ENCODE measurements around the gene SCARB1. TPM values are rescaled to one million over a fixed set of nuclear protein-coding genes. Genes with fewer than 3 reads are reported as not detected.

SCARB1 gene
- total RNA-seq, 1 experiment from 2014 or later, result 68.3 TPM

DNA sequence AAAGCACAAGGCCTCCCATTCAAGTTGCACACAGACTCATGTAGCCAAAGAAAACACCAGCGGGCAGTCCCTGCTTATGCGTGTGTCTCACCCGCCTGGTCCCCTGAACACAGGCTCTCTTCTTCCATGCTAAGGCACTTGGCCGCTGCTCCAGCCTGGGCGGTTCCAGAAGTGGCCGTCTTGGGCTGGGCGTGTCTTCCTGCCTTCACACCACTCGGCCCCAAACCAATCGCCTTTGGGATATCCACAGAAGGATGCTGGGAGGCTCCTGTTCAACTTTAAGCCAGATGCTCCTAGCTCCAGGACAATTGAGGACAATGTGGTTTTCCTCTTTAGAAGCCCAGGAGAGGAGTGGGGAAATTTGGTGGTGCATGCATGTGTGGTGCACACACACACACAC is 2.2 kb downstream of the SCARB1 start (continued):
- TF ChIP-seq, protein P1, sequence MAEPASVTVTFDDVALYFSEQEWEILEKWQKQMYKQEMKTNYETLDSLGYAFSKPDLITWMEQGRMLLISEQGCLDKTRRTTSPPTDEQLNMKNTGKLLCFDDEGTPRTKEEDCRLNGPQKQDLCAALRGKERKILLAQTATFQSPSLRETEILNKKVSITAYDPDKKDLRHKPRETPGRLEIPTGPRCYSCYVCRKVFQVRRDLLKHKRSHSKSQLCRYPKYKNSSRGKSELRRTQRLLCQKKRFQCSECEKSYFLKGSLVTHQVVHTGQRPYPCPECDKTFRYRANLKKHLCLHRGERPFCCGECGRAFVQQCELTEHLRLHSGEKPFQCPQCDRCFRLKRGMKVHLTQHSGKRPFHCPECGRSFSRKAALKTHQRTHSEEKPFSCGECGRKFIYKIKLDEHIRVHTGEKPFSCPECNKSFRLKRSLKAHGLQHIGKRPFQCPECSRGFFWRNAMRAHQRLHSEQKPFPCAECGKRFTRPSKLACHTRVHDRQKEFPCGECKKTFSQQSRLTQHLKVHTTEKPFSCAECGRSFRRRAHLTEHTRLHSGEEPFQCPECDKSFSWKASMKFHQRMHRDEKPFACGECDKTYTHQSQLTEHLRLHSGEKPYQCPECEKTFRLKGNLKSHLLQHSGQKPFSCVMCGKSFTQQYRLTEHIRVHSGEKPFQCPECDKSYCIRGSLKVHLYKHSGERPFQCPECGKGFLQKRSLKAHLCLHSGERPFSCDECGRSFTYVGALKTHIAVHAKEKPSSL (CRISPR knock-in tag; conservative IDR thresholded peaks at IDR 0.05), result no peak
- TF ChIP-seq, protein P2, sequence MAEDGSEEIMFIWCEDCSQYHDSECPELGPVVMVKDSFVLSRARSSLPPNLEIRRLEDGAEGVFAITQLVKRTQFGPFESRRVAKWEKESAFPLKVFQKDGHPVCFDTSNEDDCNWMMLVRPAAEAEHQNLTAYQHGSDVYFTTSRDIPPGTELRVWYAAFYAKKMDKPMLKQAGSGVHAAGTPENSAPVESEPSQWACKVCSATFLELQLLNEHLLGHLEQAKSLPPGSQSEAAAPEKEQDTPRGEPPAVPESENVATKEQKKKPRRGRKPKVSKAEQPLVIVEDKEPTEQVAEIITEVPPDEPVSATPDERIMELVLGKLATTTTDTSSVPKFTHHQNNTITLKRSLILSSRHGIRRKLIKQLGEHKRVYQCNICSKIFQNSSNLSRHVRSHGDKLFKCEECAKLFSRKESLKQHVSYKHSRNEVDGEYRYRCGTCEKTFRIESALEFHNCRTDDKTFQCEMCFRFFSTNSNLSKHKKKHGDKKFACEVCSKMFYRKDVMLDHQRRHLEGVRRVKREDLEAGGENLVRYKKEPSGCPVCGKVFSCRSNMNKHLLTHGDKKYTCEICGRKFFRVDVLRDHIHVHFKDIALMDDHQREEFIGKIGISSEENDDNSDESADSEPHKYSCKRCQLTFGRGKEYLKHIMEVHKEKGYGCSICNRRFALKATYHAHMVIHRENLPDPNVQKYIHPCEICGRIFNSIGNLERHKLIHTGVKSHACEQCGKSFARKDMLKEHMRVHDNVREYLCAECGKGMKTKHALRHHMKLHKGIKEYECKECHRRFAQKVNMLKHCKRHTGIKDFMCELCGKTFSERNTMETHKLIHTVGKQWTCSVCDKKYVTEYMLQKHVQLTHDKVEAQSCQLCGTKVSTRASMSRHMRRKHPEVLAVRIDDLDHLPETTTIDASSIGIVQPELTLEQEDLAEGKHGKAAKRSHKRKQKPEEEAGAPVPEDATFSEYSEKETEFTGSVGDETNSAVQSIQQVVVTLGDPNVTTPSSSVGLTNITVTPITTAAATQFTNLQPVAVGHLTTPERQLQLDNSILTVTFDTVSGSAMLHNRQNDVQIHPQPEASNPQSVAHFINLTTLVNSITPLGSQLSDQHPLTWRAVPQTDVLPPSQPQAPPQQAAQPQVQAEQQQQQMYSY (CRISPR knock-in tag; IDR thresholded peaks at IDR 0.05), result no peak
- no peak for TF ChIP-seq NR2C2 (CRISPR knock-in tag; IDR thresholded peaks at IDR 0.05)
- TF ChIP-seq ATF1 (CRISPR knock-in tag; IDR thresholded peaks at IDR 0.05), result no peak
- TF ChIP-seq, protein P3, sequence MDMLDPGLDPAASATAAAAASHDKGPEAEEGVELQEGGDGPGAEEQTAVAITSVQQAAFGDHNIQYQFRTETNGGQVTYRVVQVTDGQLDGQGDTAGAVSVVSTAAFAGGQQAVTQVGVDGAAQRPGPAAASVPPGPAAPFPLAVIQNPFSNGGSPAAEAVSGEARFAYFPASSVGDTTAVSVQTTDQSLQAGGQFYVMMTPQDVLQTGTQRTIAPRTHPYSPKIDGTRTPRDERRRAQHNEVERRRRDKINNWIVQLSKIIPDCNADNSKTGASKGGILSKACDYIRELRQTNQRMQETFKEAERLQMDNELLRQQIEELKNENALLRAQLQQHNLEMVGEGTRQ (CRISPR knock-in tag; IDR thresholded peaks at IDR 0.05), result no peak
- TF ChIP-seq TEAD1 (CRISPR knock-in tag; IDR thresholded peaks at IDR 0.05), result no peak
- TF ChIP-seq, protein P4, sequence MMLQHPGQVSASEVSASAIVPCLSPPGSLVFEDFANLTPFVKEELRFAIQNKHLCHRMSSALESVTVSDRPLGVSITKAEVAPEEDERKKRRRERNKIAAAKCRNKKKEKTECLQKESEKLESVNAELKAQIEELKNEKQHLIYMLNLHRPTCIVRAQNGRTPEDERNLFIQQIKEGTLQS (CRISPR knock-in tag; conservative IDR thresholded peaks at IDR 0.05), result no peak
- TF ChIP-seq GRHL2 (CRISPR knock-in tag; IDR thresholded peaks at IDR 0.05; ENCODE audit: insufficient replicate concordance, severe bottlenecking), result no peak
- no peak for TF ChIP-seq CREB1 (CRISPR knock-in tag; IDR thresholded peaks at IDR 0.05)
- TF ChIP-seq FOXK1 (CRISPR knock-in tag; IDR thresholded peaks at IDR 0.05), result no peak
- no peak for TF ChIP-seq KAT7 (CRISPR knock-in tag; IDR thresholded peaks at IDR 0.05; ENCODE audit: borderline replicate concordance)
- TF ChIP-seq, protein P5, sequence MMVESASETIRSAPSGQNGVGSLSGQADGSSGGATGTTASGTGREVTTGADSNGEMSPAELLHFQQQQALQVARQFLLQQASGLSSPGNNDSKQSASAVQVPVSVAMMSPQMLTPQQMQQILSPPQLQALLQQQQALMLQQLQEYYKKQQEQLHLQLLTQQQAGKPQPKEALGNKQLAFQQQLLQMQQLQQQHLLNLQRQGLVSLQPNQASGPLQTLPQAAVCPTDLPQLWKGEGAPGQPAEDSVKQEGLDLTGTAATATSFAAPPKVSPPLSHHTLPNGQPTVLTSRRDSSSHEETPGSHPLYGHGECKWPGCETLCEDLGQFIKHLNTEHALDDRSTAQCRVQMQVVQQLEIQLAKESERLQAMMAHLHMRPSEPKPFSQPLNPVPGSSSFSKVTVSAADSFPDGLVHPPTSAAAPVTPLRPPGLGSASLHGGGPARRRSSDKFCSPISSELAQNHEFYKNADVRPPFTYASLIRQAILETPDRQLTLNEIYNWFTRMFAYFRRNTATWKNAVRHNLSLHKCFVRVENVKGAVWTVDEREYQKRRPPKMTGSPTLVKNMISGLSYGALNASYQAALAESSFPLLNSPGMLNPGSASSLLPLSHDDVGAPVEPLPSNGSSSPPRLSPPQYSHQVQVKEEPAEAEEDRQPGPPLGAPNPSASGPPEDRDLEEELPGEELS (CRISPR knock-in tag; IDR thresholded peaks at IDR 0.05), result no peak
- TF ChIP-seq, protein P6, sequence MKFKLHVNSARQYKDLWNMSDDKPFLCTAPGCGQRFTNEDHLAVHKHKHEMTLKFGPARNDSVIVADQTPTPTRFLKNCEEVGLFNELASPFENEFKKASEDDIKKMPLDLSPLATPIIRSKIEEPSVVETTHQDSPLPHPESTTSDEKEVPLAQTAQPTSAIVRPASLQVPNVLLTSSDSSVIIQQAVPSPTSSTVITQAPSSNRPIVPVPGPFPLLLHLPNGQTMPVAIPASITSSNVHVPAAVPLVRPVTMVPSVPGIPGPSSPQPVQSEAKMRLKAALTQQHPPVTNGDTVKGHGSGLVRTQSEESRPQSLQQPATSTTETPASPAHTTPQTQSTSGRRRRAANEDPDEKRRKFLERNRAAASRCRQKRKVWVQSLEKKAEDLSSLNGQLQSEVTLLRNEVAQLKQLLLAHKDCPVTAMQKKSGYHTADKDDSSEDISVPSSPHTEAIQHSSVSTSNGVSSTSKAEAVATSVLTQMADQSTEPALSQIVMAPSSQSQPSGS (CRISPR knock-in tag; IDR thresholded peaks at IDR 0.05; ENCODE audit: borderline replicate concordance, low read depth), result no peak

DNA sequence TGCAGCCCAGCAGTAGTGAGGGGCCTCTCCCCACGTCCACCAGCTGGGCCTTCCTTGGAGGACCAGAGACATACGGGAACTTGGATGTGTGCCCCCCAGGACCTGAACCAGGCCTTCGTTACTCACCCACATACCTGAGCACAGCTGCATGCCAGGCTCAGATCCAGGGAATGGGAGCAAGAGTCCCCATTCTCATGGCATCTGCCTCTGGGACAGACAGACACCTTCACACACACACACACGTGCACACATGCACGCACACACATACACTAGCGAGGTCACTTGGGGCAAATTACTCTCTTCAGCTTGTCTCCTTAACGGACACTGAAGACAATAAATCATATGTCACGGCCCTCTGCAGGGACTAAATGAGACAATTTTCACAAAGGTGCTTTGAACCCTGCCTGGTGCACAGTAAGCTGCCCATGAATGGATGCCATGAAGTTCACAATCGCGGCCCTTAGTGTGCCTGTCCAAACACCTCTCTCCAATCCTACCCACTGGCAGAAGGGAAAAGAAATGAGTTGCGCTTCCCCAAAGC is 5.7 kb downstream of the SCARB1 start:
- Mint-ChIP-seq H3K9me3 (no peaks in the 10 kb centered on the region), H3K4me3 (no peak overlapping the region)
- CTCF ChIA-PET, result interaction anchor here (1.9 kb wide), 1 partner anchor 42 kb away, joined by 6 read pairs; no protein-coding TSS in a partner anchor
- no peak for TF ChIP-seq MXD4 (CRISPR knock-in tag; IDR thresholded peaks at IDR 0.05; ENCODE audit: borderline replicate concordance)
- no peak for TF ChIP-seq CREB1 (CRISPR knock-in tag; IDR thresholded peaks at IDR 0.05)
- TF ChIP-seq, protein P7, sequence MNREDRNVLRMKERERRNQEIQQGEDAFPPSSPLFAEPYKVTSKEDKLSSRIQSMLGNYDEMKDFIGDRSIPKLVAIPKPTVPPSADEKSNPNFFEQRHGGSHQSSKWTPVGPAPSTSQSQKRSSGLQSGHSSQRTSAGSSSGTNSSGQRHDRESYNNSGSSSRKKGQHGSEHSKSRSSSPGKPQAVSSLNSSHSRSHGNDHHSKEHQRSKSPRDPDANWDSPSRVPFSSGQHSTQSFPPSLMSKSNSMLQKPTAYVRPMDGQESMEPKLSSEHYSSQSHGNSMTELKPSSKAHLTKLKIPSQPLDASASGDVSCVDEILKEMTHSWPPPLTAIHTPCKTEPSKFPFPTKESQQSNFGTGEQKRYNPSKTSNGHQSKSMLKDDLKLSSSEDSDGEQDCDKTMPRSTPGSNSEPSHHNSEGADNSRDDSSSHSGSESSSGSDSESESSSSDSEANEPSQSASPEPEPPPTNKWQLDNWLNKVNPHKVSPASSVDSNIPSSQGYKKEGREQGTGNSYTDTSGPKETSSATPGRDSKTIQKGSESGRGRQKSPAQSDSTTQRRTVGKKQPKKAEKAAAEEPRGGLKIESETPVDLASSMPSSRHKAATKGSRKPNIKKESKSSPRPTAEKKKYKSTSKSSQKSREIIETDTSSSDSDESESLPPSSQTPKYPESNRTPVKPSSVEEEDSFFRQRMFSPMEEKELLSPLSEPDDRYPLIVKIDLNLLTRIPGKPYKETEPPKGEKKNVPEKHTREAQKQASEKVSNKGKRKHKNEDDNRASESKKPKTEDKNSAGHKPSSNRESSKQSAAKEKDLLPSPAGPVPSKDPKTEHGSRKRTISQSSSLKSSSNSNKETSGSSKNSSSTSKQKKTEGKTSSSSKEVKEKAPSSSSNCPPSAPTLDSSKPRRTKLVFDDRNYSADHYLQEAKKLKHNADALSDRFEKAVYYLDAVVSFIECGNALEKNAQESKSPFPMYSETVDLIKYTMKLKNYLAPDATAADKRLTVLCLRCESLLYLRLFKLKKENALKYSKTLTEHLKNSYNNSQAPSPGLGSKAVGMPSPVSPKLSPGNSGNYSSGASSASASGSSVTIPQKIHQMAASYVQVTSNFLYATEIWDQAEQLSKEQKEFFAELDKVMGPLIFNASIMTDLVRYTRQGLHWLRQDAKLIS (CRISPR knock-in tag; IDR thresholded peaks at IDR 0.05; ENCODE audit: borderline replicate concordance), result no peak
- TF ChIP-seq KAT7 (CRISPR knock-in tag; IDR thresholded peaks at IDR 0.05; ENCODE audit: borderline replicate concordance), result no peak
- TF ChIP-seq, protein P8, sequence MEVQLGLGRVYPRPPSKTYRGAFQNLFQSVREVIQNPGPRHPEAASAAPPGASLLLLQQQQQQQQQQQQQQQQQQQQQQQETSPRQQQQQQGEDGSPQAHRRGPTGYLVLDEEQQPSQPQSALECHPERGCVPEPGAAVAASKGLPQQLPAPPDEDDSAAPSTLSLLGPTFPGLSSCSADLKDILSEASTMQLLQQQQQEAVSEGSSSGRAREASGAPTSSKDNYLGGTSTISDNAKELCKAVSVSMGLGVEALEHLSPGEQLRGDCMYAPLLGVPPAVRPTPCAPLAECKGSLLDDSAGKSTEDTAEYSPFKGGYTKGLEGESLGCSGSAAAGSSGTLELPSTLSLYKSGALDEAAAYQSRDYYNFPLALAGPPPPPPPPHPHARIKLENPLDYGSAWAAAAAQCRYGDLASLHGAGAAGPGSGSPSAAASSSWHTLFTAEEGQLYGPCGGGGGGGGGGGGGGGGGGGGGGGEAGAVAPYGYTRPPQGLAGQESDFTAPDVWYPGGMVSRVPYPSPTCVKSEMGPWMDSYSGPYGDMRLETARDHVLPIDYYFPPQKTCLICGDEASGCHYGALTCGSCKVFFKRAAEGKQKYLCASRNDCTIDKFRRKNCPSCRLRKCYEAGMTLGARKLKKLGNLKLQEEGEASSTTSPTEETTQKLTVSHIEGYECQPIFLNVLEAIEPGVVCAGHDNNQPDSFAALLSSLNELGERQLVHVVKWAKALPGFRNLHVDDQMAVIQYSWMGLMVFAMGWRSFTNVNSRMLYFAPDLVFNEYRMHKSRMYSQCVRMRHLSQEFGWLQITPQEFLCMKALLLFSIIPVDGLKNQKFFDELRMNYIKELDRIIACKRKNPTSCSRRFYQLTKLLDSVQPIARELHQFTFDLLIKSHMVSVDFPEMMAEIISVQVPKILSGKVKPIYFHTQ (CRISPR knock-in tag; IDR thresholded peaks at IDR 0.05), result no peak
- no peak for TF ChIP-seq RELA (CRISPR knock-in tag; IDR thresholded peaks at IDR 0.05; ENCODE audit: borderline replicate concordance)

More for the DNA sequence above, 5.7 kb downstream of the SCARB1 start:
- Mint-ChIP-seq H3K36me3 (peaks cover 11% of the 10 kb centered on the region; the same call in 1 of the 2 replicates), H3K4me1 (peaks cover 42% of the 10 kb centered on the region), H3K27me3 (ENCODE audit: low read depth) (no peaks in the 10 kb centered on the region), H3K27ac (peak overlapping the region; percentile 39; the same call in 1 of the 2 replicates)
- POLR2A ChIA-PET, result no interaction called here
- ATAC-seq, result no peak
- no peak for DNase-seq (ENCODE audit: low spot score)

All from WTC11 (cell line).